Regular cardiac myocyte (primary cell): ENCODE data around the gene TMEM108. TPM values are rescaled to one million over a fixed set of nuclear protein-coding genes. Genes with fewer than 3 reads are reported as not detected.

Experiments used
- total RNA-seq: library from RNA; depleted of rRNA; stranded (reverse); fragments of >200 nt; gene quantifications from 2 replicates; pipeline ENCODE4 v1.2.3, GENCODE V29; 2014

Gene TMEM108
- under 0.01 and 0.58 TPM in 2 replicates for total RNA-seq

DNA sequence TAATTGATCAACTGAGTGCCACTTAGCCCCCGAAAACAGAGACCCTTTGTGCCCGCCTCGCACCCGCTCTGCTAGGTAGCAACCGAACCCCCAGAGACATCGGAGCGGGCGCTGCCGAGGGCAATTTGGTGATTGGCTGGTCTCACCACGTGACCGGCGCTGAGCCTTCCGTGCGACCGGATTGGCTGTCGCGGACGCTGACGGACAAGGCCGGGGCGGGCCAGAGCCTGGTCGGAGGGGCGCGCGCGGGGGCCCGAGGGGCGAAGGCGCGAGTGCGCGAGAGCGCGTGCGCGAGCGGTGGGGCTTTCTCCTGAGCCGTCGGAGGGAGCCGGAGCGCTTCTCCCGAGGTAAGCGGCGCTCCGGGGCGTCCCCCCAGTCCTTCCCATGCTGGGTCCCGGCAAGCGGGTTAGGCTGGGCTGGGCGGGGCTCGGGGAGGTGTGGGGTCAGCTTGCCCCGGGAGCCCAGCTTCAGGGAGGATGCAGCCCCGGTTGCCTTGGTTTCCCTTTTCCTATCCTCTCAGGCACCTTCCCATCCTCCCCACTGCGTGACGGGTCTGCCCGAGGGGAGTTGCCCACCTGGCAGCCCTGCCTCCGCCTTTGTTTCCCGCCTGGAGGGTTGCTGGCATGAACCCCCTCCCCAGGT is at the start of gene TMEM108:
TSS of gene TMEM108 (plus strand) at position 303 of the 642 bp plus-strand sequence.

DNA sequence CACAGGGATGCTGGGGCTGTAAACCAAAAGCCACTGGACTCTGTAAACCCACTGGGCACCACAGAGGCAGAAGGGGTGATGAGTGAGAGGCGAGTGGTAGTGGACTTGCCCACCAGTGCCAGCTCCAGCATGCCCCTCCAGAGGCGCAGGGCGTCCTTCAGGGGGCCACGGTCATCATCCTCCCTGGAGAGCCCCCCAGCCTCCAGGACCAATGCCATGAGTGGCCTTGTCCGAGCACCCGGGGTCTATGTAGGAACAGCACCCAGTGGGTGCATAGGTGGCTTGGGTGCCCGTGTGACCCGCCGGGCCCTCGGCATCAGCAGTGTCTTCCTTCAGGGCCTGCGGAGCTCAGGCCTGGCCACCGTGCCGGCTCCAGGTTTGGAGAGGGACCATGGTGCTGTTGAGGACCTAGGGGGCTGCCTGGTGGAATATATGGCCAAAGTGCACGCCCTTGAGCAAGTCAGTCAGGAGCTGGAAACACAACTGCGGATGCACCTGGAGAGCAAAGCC is 361.9 kb downstream of the TMEM108 start, which contains the start of gene BFSP2:
TSS of gene BFSP2 (plus strand) at position 51 of the 510 bp plus-strand sequence. CDS start at position 79, 28 bp downstream.

